Panc1 (cell line): ENCODE measurements around the gene ABCB8. TPM values are rescaled to one million over a fixed set of nuclear protein-coding genes. Genes with fewer than 3 reads are reported as not detected.

Experiments
- ATAC-seq: fragments of 200-7000 bp; cut with Tn5 transposase; 2 replicates; pipeline ENCODE4 v1.9.1; 2020; ENCODE audit warnings: mild to moderate bottlenecking, moderate library complexity
- BruUV-seq: library from RNA; stranded (reverse); fragments of 400-500 nt; replicated peaks from 2 replicates; lab custom pipeline; 2021; lab: Mats Ljungman, UMichigan
- CTCF ChIA-PET: fragments of 300-600 bp; sonication (Branson Sonifier 250); formaldehyde crosslinking; loops from one replicate; lab custom pipeline; 2022; ENCODE audit warnings: antibody characterized with exemption; lab: Charles Lee
- POLR2A ChIA-PET: fragments of 300-600 bp; sonication (Branson Sonifier 250); formaldehyde crosslinking; loops from one replicate; lab custom pipeline; 2022; ENCODE audit warnings: antibody characterized with exemption; lab: Charles Lee
- DNase-seq: peaks from one replicate; pipeline ENCODE4 v3.0.0-alpha.2; 2010; ENCODE audit warnings: low read depth, low spot score
- H3K27ac ChIP-seq: 2 replicates; pipeline ENCODE4 v1.5.1; 2011; ENCODE audit warnings: mild to moderate bottlenecking, low read length, inconsistent platforms
- H3K27me3 ChIP-seq: fragments of 200-500 bp; sonication (Bioruptor generic); 2 replicates; pipeline ENCODE4 v1.6.0; 2014; ENCODE audit warnings: low read length, inconsistent platforms; ENCODE audit not compliant: control insufficient read depth, insufficient read depth
- H3K36me3 ChIP-seq: fragments of 200-500 bp; sonication (Bioruptor generic); 2 replicates; pipeline ENCODE4 v1.5.1; 2014; ENCODE audit warnings: inconsistent platforms, mild to moderate bottlenecking, low read length, moderate library complexity; ENCODE audit not compliant: control insufficient read depth, insufficient read depth
- H3K4me1 ChIP-seq: 2 replicates; pipeline ENCODE4 v1.5.1; 2011; ENCODE audit warnings: inconsistent platforms, mild to moderate bottlenecking, low read length, moderate library complexity; ENCODE audit not compliant: control insufficient read depth, insufficient read depth
- H3K4me3 ChIP-seq, 2 experiments: 2 replicates each; pipeline ENCODE4 v1.5.1; 2011 to 2012; ENCODE audit warnings: low read depth in 2 of 2, low read length in 2 of 2, mild to moderate bottlenecking in 2 of 2, inconsistent platforms in 1 of 2, moderate library complexity in 1 of 2
- H3K9me3 ChIP-seq: fragments of 200-500 bp; sonication (Bioruptor generic); 2 replicates; pipeline ENCODE4 v1.5.1; 2014; ENCODE audit warnings: low read depth, mild to moderate bottlenecking, inconsistent platforms, low read length, moderate library complexity; ENCODE audit not compliant: control insufficient read depth, insufficient read depth
- POLR2AphosphoS5 ChIP-seq: IDR thresholded peaks from 2 replicates; pipeline ENCODE4 v1.6.1; 2012; ENCODE audit warnings: mild to moderate bottlenecking, low read depth, low read length, moderate library complexity
- SIN3A ChIP-seq: IDR thresholded peaks from 2 replicates; pipeline ENCODE4 v1.6.1; 2012; ENCODE audit warnings: low read depth, mild to moderate bottlenecking, low read length, moderate library complexity, borderline replicate concordance; ENCODE audit not compliant: insufficient read depth
- TCF7L2 ChIP-seq: IDR thresholded peaks from 2 replicates; pipeline ENCODE4 v1.6.1; 2011; ENCODE audit warnings: mild to moderate bottlenecking, low read depth, low read length, inconsistent platforms
- in situ Hi-C: cut with HindIII; loops from 2 replicates; pipeline ENCODE4 v1.10.0; 2016; ENCODE audit warnings: low sequenced_read_pairs, low pct_unique_long_range_greater_than_20kb
- intact Hi-C: fragments of 100-400 bp; cut with micrococcal nuclease; formaldehyde crosslinking; loops from one replicate; pipeline ENCODE4 v1.10.0; 2022; ENCODE audit not compliant: unreplicated experiment
- total RNA-seq: library from RNA; stranded (reverse); gene quantifications from one replicate; pipeline ENCODE4 v1.2.1, GENCODE V29; 2021; ENCODE audit not compliant: unreplicated experiment
- TF ChIP-seq, protein P1 (sequence below), 2 experiments: IDR thresholded peaks; 2 replicates each; pipeline ENCODE4 v1.6.1; 2011 to 2012; ENCODE audit warnings: low read depth in 2 of 2, control low read depth in 1 of 2, low read length in 1 of 2, mild to moderate bottlenecking in 1 of 2, moderate library complexity in 1 of 2; ENCODE audit not compliant: insufficient read depth in 1 of 2
- TF ChIP-seq, protein P2 (sequence below): fragments of 450-650 bp; IDR thresholded peaks from 2 replicates; pipeline ENCODE4 v1.5.1; 2017; ENCODE audit warnings: mild to moderate bottlenecking

ABCB8 gene
- total RNA-seq, 1 experiment from 2014 or later, result 49.8 TPM

DNA sequence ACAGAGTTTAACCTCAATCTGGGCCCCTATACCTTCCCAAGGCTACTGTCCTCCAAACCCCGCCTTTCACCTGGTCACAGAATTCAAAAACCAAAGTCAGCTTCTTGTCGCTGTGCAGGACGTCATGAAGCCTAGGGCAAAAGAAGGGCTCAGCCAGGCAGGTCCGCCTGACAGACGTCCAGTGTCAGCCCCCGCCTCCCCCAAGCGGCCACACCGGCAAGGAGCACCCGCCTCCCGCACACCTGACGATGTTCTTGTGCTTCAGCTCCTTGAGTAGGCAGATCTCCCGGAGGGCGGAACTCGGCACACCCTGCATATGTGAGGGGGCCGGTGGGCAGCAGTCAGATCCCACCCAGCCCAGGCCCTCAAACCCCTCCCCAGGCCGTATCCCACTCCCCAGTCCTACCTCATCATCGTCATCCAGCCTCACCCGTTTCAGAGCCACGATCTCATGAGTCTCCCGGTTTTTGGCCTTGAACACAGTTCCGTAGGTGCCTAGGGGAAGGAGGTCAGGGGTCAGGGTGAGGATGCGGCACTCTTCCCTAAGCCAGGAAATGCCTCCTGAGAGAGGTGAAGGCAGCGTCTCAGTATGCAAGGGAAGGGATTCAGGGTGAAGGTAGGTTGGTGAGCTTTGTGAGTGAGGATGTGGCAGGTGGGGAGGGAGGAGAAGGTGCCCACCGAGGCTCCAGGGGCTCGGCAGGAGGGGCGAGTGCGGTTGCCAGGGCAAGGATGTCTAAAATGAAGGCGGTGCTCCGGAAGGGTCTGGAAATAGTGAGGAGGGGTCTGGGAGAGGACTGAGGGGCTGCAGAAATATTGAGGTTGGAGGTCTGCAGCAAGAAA is 28.6 kb downstream of the ABCB8 start:
- peak overlapping the region; percentile 83 to 94 for H3K4me3 ChIP-seq
- ChIA-PET POLR2A (no interaction called here), CTCF (interaction anchor here (0.6 kb wide), 1 partner anchor 170 kb away, joined by 5 read pairs; the partner anchor contains the start of gene ABCF2)
- DNase-seq (no peak), ATAC-seq (no peak)
- BruUV-seq, result no TSS peak
- no peaks in the 10 kb centered on the region; the same call in 1 of the 2 replicates for H3K36me3 ChIP-seq
- TF ChIP-seq, protein P1, sequence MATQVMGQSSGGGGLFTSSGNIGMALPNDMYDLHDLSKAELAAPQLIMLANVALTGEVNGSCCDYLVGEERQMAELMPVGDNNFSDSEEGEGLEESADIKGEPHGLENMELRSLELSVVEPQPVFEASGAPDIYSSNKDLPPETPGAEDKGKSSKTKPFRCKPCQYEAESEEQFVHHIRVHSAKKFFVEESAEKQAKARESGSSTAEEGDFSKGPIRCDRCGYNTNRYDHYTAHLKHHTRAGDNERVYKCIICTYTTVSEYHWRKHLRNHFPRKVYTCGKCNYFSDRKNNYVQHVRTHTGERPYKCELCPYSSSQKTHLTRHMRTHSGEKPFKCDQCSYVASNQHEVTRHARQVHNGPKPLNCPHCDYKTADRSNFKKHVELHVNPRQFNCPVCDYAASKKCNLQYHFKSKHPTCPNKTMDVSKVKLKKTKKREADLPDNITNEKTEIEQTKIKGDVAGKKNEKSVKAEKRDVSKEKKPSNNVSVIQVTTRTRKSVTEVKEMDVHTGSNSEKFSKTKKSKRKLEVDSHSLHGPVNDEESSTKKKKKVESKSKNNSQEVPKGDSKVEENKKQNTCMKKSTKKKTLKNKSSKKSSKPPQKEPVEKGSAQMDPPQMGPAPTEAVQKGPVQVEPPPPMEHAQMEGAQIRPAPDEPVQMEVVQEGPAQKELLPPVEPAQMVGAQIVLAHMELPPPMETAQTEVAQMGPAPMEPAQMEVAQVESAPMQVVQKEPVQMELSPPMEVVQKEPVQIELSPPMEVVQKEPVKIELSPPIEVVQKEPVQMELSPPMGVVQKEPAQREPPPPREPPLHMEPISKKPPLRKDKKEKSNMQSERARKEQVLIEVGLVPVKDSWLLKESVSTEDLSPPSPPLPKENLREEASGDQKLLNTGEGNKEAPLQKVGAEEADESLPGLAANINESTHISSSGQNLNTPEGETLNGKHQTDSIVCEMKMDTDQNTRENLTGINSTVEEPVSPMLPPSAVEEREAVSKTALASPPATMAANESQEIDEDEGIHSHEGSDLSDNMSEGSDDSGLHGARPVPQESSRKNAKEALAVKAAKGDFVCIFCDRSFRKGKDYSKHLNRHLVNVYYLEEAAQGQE (IDR thresholded peaks at IDR 0.05; ENCODE audit: insufficient read depth in 1 of 2, low read depth in 2 of 2, low read length in 1 of 2), result no peak
- TF ChIP-seq SIN3A (no peak), POLR2AphosphoS5 (no peak), TCF7L2 (no peak)
- TF ChIP-seq, protein P2, sequence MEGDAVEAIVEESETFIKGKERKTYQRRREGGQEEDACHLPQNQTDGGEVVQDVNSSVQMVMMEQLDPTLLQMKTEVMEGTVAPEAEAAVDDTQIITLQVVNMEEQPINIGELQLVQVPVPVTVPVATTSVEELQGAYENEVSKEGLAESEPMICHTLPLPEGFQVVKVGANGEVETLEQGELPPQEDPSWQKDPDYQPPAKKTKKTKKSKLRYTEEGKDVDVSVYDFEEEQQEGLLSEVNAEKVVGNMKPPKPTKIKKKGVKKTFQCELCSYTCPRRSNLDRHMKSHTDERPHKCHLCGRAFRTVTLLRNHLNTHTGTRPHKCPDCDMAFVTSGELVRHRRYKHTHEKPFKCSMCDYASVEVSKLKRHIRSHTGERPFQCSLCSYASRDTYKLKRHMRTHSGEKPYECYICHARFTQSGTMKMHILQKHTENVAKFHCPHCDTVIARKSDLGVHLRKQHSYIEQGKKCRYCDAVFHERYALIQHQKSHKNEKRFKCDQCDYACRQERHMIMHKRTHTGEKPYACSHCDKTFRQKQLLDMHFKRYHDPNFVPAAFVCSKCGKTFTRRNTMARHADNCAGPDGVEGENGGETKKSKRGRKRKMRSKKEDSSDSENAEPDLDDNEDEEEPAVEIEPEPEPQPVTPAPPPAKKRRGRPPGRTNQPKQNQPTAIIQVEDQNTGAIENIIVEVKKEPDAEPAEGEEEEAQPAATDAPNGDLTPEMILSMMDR, result no peak
- in situ Hi-C loops, result no loop called here
- H3K9me3 ChIP-seq, result no peaks in the 10 kb centered on the region
- peaks cover 30% of the 10 kb centered on the region for H3K4me1 ChIP-seq
- no peaks in the 10 kb centered on the region for H3K27me3 ChIP-seq
- intact Hi-C loops, result no loop called here
- H3K27ac ChIP-seq, result peak overlapping the region; percentile 88

DNA sequence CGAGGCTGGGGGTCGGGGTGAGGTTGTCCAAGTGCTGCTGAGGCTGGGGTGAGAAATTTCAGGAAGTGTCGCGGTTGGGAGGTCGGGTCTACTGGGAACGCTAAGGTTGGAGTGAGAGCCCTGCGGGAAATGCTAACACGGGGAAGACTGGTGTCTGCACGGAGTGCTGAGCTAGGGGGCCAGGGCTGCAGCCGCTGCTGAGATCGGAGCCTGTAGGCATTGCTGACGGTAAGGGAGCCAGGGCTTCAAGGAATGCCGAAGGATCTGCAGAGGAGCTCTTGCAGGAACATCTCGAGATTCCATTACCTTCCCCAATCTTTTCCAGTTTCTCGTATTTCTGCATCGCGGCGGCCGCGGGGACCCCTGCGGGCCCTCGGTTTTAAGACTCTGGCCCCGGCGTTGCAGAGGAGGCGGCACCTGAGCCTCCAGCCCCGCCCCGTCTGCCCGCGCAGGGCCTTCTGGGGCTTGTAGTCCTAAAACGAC is 29.3 kb downstream of the ABCB8 start, which contains the start of gene CDK5:
CDK5 (minus strand) TSS at position 392 of the 483 bp plus-strand sequence; CDS start at position 343, 49 bp downstream.
- ATAC-seq (no peak), DNase-seq (no peak)
- Histone ChIP-seq H3K27ac (peak within 1 kb of the TSS; percentile 99), H3K36me3 (peaks cover 2% of the 10 kb centered on the region; the same call in 1 of the 2 replicates), H3K9me3 (no peaks in the 10 kb centered on the region), H3K4me3 (peak within 1 kb of the TSS; percentile 83 to 94), H3K27me3 (no peaks in the 10 kb centered on the region), H3K4me1 (peaks cover 35% of the 10 kb centered on the region)
- intact Hi-C loops, result no loop called here
- TF ChIP-seq SIN3A (no peak), POLR2AphosphoS5 (no peak), TCF7L2 (no peak)
- TF ChIP-seq, protein P1 (IDR thresholded peaks at IDR 0.05; ENCODE audit: insufficient read depth in 1 of 2, low read depth in 2 of 2, low read length in 1 of 2), result no peak
- TF ChIP-seq, protein P2, result no peak
- in situ Hi-C loops, result no loop called here
- ChIA-PET POLR2A (no interaction called here), CTCF (interaction anchor here (0.6 kb wide), 1 partner anchor 170 kb away, joined by 5 read pairs; the partner anchor contains the start of gene ABCF2)
- BruUV-seq, result no TSS peak
